Measurements from ENCODE around the gene TXNL4A.
"Not testable (repeated sequence)": the region's sequence is repeated elsewhere in the genome, so short reads cannot be mapped to it uniquely, and the experiment has no call there.

The TXNL4A gene

DNA sequence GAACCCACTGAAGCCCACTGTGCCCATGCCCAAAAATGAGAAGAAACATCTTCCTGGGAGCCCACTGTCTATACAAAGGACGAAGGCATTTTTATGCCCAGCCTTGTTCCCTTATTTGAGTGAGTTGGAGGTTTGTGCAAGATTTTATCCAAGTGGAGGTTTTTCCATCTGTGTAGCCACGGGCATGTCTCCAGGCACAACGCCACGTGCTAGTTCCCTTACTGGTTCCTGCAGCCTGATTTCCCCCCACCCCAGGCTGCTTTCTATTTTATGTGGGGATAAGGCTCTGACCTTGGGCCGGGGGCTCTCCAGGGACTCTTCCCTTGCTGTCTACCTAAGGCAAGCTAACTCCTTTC, 22.2 kb upstream of the TXNL4A start:
- TF ChIP-seq CTCF (conservative IDR thresholded peaks at IDR 0.05; ENCODE audit: low read depth), result no peak
- ChIA-PET POLR2A (ENCODE audit: low non-redundant PET) (no interaction called here), CTCF (interaction anchor here (0.5 kb wide), 1 partner anchor 12 kb away, joined by 3 read pairs; no protein-coding TSS in a partner anchor)
- DNase-seq (ENCODE audit: low spot score), result no peak
- peak overlapping the region; percentile 91 for H3K27ac ChIP-seq

DNA sequence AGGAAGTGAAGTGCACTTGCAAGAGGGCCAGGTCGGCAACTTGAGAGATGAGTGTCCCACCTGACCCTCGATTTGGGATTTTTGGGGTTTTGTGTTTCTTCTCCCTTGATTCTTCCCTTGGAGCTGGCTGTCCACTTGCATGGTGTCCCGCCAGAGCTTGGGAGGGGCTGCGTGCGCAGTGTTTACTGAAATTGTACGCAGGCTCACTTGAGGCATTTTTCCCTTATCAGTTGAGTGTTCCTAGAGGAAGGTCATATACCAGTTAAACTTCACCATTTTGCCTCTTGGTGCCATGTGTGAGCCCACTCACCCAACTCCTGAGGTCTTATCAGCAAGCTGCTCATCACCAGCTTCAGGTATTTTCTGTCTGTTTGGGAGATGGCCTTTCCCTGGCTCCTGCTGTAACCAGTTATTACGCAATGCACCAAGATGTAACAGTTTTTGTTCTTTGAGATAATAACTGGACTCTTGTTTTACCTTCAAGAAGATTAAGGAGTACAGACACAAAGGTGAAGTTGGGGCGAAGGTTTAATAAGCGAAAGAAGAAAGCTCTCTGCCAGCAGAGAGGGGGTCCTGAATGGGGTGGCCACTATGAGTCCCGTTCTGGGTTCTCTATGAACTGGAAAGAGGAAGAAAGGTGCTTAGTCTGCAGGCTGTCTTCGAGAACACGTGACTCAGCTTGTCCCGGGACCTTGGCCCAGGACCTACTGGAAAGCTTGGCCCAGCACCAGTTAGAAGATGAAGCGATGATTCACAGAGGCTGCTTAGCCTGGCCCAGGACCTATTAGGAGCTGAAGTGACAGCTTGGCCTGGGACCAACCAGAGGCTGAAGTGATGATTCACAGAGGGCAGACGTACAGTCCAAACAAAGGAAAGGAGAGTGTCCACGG, 21.5 kb upstream of the TXNL4A start:
- H3K27ac ChIP-seq, result peak overlapping the region; percentile 91
- no peak for TF ChIP-seq CTCF (conservative IDR thresholded peaks at IDR 0.05; ENCODE audit: low read depth)
- CTCF ChIA-PET, result interaction anchor here (0.5 to 0.6 kb wide), 2 partner anchors 13 to 23 kb away, joined by 3 to 4 read pairs; no protein-coding TSS in a partner anchor
- peak; percentile 91 for DNase-seq (ENCODE audit: low spot score)
- POLR2A ChIA-PET (ENCODE audit: low non-redundant PET), result no interaction called here

DNA sequence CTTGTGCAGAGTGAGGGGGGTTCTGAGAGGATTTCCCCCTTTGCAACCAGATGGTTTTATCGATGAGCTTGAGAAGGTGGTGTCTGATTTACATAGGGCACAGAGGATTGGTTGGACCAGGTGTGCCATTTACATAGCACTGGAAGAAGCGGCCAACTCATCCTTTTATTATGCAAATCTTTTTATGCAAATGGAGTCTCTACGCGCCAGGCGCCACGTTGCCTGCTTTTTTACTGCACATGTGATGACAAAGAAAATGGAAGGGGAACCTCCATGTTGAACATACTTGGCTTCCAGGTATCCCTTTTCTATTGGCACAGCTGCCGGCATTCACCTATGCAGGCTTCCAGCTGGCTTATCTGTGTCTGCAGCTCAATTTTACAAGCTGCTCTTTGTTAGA, 18.4 kb upstream of the TXNL4A start:
- no peak overlapping the region for H3K27ac ChIP-seq
- no peak for TF ChIP-seq CTCF (conservative IDR thresholded peaks at IDR 0.05; ENCODE audit: low read depth)
- CTCF ChIA-PET, result no interaction called here
- POLR2A ChIA-PET (ENCODE audit: low non-redundant PET), result no interaction called here
- no peak for DNase-seq (ENCODE audit: low spot score)

- no peak for TF ChIP-seq CTCF (conservative IDR thresholded peaks at IDR 0.05; ENCODE audit: low read depth)
- POLR2A ChIA-PET (ENCODE audit: low non-redundant PET), result no interaction called here
- no peak for DNase-seq (ENCODE audit: low spot score)
- CTCF ChIA-PET, result no interaction called here
- no peak overlapping the region for H3K27ac ChIP-seq
Measured at GRCh38 chr18:80004600-80005342, 16.4 kb upstream of the TXNL4A start.

GRCh38 chr18:80002468-80002867, 14.1 kb upstream of the TXNL4A start:
- no peak overlapping the region for H3K27ac ChIP-seq
- POLR2A ChIA-PET (ENCODE audit: low non-redundant PET), result no interaction called here
- no peak for DNase-seq (ENCODE audit: low spot score)
- CTCF ChIA-PET, result no interaction called here
- TF ChIP-seq CTCF (conservative IDR thresholded peaks at IDR 0.05; ENCODE audit: low read depth), result no peak

GRCh38 chr18:80000877-80001276, 12.5 kb upstream of the TXNL4A start:
- no peak overlapping the region for H3K27ac ChIP-seq
- CTCF ChIA-PET, result no interaction called here
- POLR2A ChIA-PET (ENCODE audit: low non-redundant PET), result no interaction called here
- TF ChIP-seq CTCF (conservative IDR thresholded peaks at IDR 0.05; ENCODE audit: low read depth), result no peak
- no peak for DNase-seq (ENCODE audit: low spot score)

DNA sequence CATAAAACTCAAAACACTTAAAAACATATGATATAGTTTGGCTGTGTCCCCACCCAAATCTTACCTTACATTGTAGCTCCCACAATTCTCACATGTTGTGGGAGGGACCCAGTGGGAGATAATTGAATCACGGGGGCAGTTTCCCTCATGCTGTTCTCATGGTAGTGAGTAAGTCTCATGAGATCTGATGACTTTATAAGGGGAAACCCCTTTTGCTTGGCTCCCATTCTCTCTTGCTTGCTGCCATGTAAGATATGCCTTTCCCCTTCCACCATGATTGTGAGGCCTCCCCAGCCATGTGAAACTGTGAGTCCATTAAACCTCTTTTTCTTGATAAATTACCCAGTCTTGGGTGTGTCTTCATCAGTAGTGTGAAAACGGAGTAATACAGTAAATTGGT, 11.3 kb upstream of the TXNL4A start:
- CTCF ChIA-PET; POLR2A ChIA-PET (ENCODE audit: low non-redundant PET); H3K27ac ChIP-seq; DNase-seq (ENCODE audit: low spot score): not testable (repeated sequence)

Measured in RWPE1 (cell line).